DOHH2 (cell line): ENCODE results near the gene FANK1.

ENCODE experiments used
- H3F3A ChIP-seq: fragments of 200-600 bp; sonication (generic), shearing (Covaris generic); 2 replicates; pipeline ENCODE4 v1.6.0; 2016; ENCODE audit warnings: antibody characterized with exemption, mild to moderate bottlenecking; ENCODE audit not compliant: control insufficient read depth, insufficient read depth
- H3K27ac ChIP-seq: fragments of 200-600 bp; sonication (generic); 2 replicates; pipeline ENCODE4 v1.5.1; 2014; ENCODE audit warnings: low read depth, mild to moderate bottlenecking, low read length, moderate library complexity
- H3K27me3 ChIP-seq: fragments of 200-600 bp; sonication (generic); 2 replicates; pipeline ENCODE4 v1.6.1; 2014; ENCODE audit warnings: mild to moderate bottlenecking, low read length, mixed read lengths; ENCODE audit not compliant: control insufficient read depth
- H3K36me3 ChIP-seq: fragments of 200-600 bp; sonication (generic); 2 replicates; pipeline ENCODE4 v1.6.1; 2014; ENCODE audit warnings: mild to moderate bottlenecking, low read length, moderate library complexity, mixed read lengths; ENCODE audit not compliant: control insufficient read depth
- H3K4me1 ChIP-seq: fragments of 200-600 bp; sonication (generic); 2 replicates; pipeline ENCODE4 v1.6.1; 2014; ENCODE audit warnings: mild to moderate bottlenecking, low read length, mixed read lengths; ENCODE audit not compliant: control insufficient read depth
- H3K4me2 ChIP-seq: fragments of 200-600 bp; sonication (generic); 2 replicates; pipeline ENCODE4 v1.6.0; 2014; ENCODE audit warnings: mild to moderate bottlenecking, low read length, moderate library complexity
- H3K4me3 ChIP-seq: fragments of 200-600 bp; sonication (generic); 2 replicates; pipeline ENCODE4 v1.5.1; 2014; ENCODE audit warnings: mild to moderate bottlenecking, low read length, mixed read lengths
- H3K79me2 ChIP-seq: fragments of 200-600 bp; sonication (generic); 2 replicates; pipeline ENCODE4 v1.6.1; 2014; ENCODE audit warnings: mild to moderate bottlenecking, low read length, mixed read lengths; ENCODE audit not compliant: control insufficient read depth
- H3K9me2 ChIP-seq: fragments of 200-600 bp; sonication (generic); replicated peaks from 2 replicates; pipeline ENCODE4 v1.6.1; 2014; ENCODE audit warnings: mild to moderate bottlenecking, low read length, mixed read lengths; ENCODE audit not compliant: control insufficient read depth
- H3K9me3 ChIP-seq: fragments of 200-600 bp; sonication (generic); 2 replicates; pipeline ENCODE4 v1.6.1; 2014; ENCODE audit warnings: antibody characterized with exemption, low read length, mixed read lengths; ENCODE audit not compliant: control insufficient read depth, insufficient read depth
- H4K20me1 ChIP-seq: fragments of 200-600 bp; sonication (generic); 2 replicates; pipeline ENCODE4 v1.6.0; 2014; ENCODE audit warnings: low read depth, mild to moderate bottlenecking, antibody characterized with exemption, low read length, moderate library complexity; ENCODE audit not compliant: control insufficient read depth, insufficient read depth
- CTCF ChIP-seq: fragments of 200-600 bp; sonication (generic); IDR thresholded peaks from one replicate; pipeline ENCODE4 v1.5.1; 2014; ENCODE audit warnings: antibody characterized with exemption, mild to moderate bottlenecking, low read depth, low read length; ENCODE audit not compliant: poor library complexity, severe bottlenecking
- EZH2phosphoT487 ChIP-seq: fragments of 200-600 bp; sonication (generic); IDR thresholded peaks from 2 replicates; pipeline ENCODE4 v1.6.1; 2017; ENCODE audit warnings: borderline replicate concordance, mild to moderate bottlenecking, antibody characterized with exemption, low read length, moderate library complexity, mixed read lengths

Gene FANK1

GRCh38 chr10:126016156-126016805 lies 119.9 kb downstream of the FANK1 start:
- Histone ChIP-seq H3K36me3 (no peaks in the 10 kb centered on the region), H3F3A (no peaks in the 10 kb centered on the region), H3K9me3 (no peaks in the 10 kb centered on the region), H3K9me2 (no peaks in the 10 kb centered on the region), H3K79me2 (no peaks in the 10 kb centered on the region), H3K4me2 (no peak overlapping the region), H3K27ac (no peak overlapping the region), H3K4me3 (no peak overlapping the region), H3K27me3 (no peaks in the 10 kb centered on the region), H4K20me1 (no peaks in the 10 kb centered on the region), H3K4me1 (no peaks in the 10 kb centered on the region)
- TF ChIP-seq EZH2phosphoT487, result no peak
- TF ChIP-seq CTCF, result no peak

- no peak overlapping the region for H3K27ac ChIP-seq
- H3K9me2 ChIP-seq, result no peaks in the 10 kb centered on the region
- TF ChIP-seq EZH2phosphoT487 (no peak), CTCF (no peak)
- H3K36me3 ChIP-seq, result no peaks in the 10 kb centered on the region
- H3F3A ChIP-seq, result no peaks in the 10 kb centered on the region
- no peaks in the 10 kb centered on the region for H3K79me2 ChIP-seq
- H3K4me3 ChIP-seq, result no peak overlapping the region
- no peaks in the 10 kb centered on the region for H3K9me3 ChIP-seq
- no peaks in the 10 kb centered on the region for H3K4me1 ChIP-seq
- no peaks in the 10 kb centered on the region for H4K20me1 ChIP-seq
- H3K4me2 ChIP-seq, result no peak overlapping the region
- H3K27me3 ChIP-seq, result no peaks in the 10 kb centered on the region
These were observed 120.5 kb downstream of the FANK1 start for GRCh38 chr10:126016882-126017281.

- no peaks in the 10 kb centered on the region for H3F3A ChIP-seq
- H3K36me3 ChIP-seq, result no peaks in the 10 kb centered on the region
- no peak for TF ChIP-seq CTCF
- TF ChIP-seq EZH2phosphoT487, result no peak
- no peaks in the 10 kb centered on the region for H3K4me1 ChIP-seq
- no peak overlapping the region for H3K27ac ChIP-seq
- H3K4me3 ChIP-seq, result no peak overlapping the region
- H3K4me2 ChIP-seq, result no peak overlapping the region
- no peaks in the 10 kb centered on the region for H3K9me3 ChIP-seq
- no peaks in the 10 kb centered on the region for H4K20me1 ChIP-seq
- no peaks in the 10 kb centered on the region for H3K27me3 ChIP-seq
- H3K9me2 ChIP-seq, result no peaks in the 10 kb centered on the region
- H3K79me2 ChIP-seq, result no peaks in the 10 kb centered on the region
These were observed 121.7 kb downstream of the FANK1 start for GRCh38 chr10:126017961-126018560.
